ENCODE data around the gene MRPS26. TPM values are rescaled to one million over a fixed set of nuclear protein-coding genes. Genes with fewer than 3 reads are reported as not detected.
A peak's percentile ranks its signal among the peaks of the same experiment; 100 is the strongest.
"Not testable (repeated sequence)": the region's sequence is repeated elsewhere in the genome, so short reads cannot be mapped to it uniquely, and the experiment has no call there.

MRPS26 gene
- 100 to 1,000 TPM; 155 to 158 TPM for total RNA-seq

GRCh38 chr20:3045816-3046676 is at the start of gene MRPS26:
TSS of gene MRPS26 (plus strand) at chr20:3046052. CDS start at chr20:3046069, 17 bp downstream.
- H3K9me3 Mint-ChIP-seq = no peaks in the 10 kb centered on the region
- H3K4me3 Mint-ChIP-seq = peak within 1 kb of the TSS; percentile 97
- ChIA-PET CTCF (interaction anchor here (0.9 to 1.8 kb wide), 4 partner anchors 8 to 45 kb away, joined by 3 to 5 read pairs (median 4); no protein-coding TSS in a partner anchor), POLR2A (interaction anchor here (0.8 to 1.6 kb wide), 5 partner anchors 10 to 34 kb away, joined by 3 to 10 read pairs (median 4); no protein-coding TSS in a partner anchor)
- peaks cover 33% of the 10 kb centered on the region for H3K4me1 Mint-ChIP-seq (ENCODE audit: low read depth)
- peak; percentile 89 for DNase-seq
- H3K27ac Mint-ChIP-seq = peak within 1 kb of the TSS; percentile 89
- intact Hi-C loops (cut with micrococcal nuclease) = loop anchor here (1.0 to 5.0 kb wide), 2 partner anchors 32 to 111 kb away; partner anchors contain the start of genes FASTKD5 and UBOX5
- peaks cover 38% of the 10 kb centered on the region for H3K36me3 Mint-ChIP-seq
- H3K27me3 Mint-ChIP-seq = no peaks in the 10 kb centered on the region

- Mint-ChIP-seq H3K9me3 (no peaks in the 10 kb centered on the region), H3K27me3 (no peaks in the 10 kb centered on the region), H3K27ac (no peak overlapping the region), H3K4me3 (no peak overlapping the region), H3K4me1 (ENCODE audit: low read depth) (peaks cover 7% of the 10 kb centered on the region), H3K36me3 (peaks cover 19% of the 10 kb centered on the region)
- CTCF ChIA-PET = interaction anchor here (0.8 kb wide), 1 partner anchor 311 kb away, joined by 3 read pairs; no protein-coding TSS in a partner anchor
- no peak for DNase-seq
- POLR2A ChIA-PET = no interaction called here
- intact Hi-C loops (cut with micrococcal nuclease) = no loop called here
Observed at GRCh38 chr20:2998728-2999127, 47.1 kb upstream of the MRPS26 start.

GRCh38 chr20:3000852-3001523 is 44.9 kb upstream of the MRPS26 start:
- Mint-ChIP-seq H3K4me1 (ENCODE audit: low read depth) (peaks cover 9% of the 10 kb centered on the region), H3K9me3 (no peaks in the 10 kb centered on the region), H3K36me3 (peaks cover 20% of the 10 kb centered on the region), H3K27ac (peak overlapping the region; percentile 51), H3K4me3 (no peak overlapping the region), H3K27me3 (no peaks in the 10 kb centered on the region)
- POLR2A ChIA-PET = interaction anchor here (0.6 to 1.4 kb wide), 2 partner anchors 14 to 170 kb away, joined by 3 to 6 read pairs; no protein-coding TSS in a partner anchor
- intact Hi-C loops (cut with micrococcal nuclease) = loop anchor here (1.0 to 2.0 kb wide), 4 partner anchors 14 to 313 kb away; partner anchors contain the start of gene PTPRA
- no peak for DNase-seq
- CTCF ChIA-PET = interaction anchor here (0.6 to 2.8 kb wide), 50 partner anchors 10 to 754 kb away, joined by 3 to 18 read pairs (median 4); partner anchors contain the start of genes IDH3B, PTPRA and TMEM239

- no peaks in the 10 kb centered on the region for H3K9me3 Mint-ChIP-seq
- no peaks in the 10 kb centered on the region for H3K27me3 Mint-ChIP-seq
- intact Hi-C loops (cut with micrococcal nuclease) = no loop called here
- no peak overlapping the region for H3K27ac Mint-ChIP-seq
- ChIA-PET CTCF (no interaction called here), POLR2A (no interaction called here)
- H3K4me3 Mint-ChIP-seq = no peak overlapping the region
- H3K36me3 Mint-ChIP-seq = peaks cover 30% of the 10 kb centered on the region
- H3K4me1 Mint-ChIP-seq (ENCODE audit: low read depth) = peaks cover 9% of the 10 kb centered on the region
- no peak for DNase-seq
Observed at GRCh38 chr20:3003416-3003815, 42.4 kb upstream of the MRPS26 start.

GRCh38 chr20:3010985-3011723 is 34.7 kb upstream of the MRPS26 start:
- intact Hi-C loops (cut with micrococcal nuclease) = loop anchor here (1.0 kb wide), 3 partner anchors 25 to 138 kb away; partner anchors contain the start of gene PTPRA
- Mint-ChIP-seq H3K4me1 (ENCODE audit: low read depth) (peaks cover 65% of the 10 kb centered on the region), H3K4me3 (no peak overlapping the region), H3K36me3 (peaks cover 46% of the 10 kb centered on the region), H3K27ac (peak overlapping the region; percentile 97), H3K9me3 (no peaks in the 10 kb centered on the region), H3K27me3 (no peaks in the 10 kb centered on the region)
- POLR2A ChIA-PET = interaction anchor here (0.9 to 6.1 kb wide), 8 partner anchors 20 to 146 kb away, joined by 3 to 127 read pairs (median 4); partner anchors contain the start of gene PTPRA
- CTCF ChIA-PET = interaction anchor here (0.6 to 2.0 kb wide), 5 partner anchors 10 to 298 kb away, joined by 3 to 18 read pairs (median 3); partner anchors contain the start of gene PTPRA
- peak; percentile 49 for DNase-seq

- no peaks in the 10 kb centered on the region for H3K27me3 Mint-ChIP-seq
- peaks cover 50% of the 10 kb centered on the region for H3K36me3 Mint-ChIP-seq
- DNase-seq = peak; percentile 66
- H3K4me3 Mint-ChIP-seq = peak overlapping the region; percentile 2
- peaks cover 71% of the 10 kb centered on the region for H3K4me1 Mint-ChIP-seq (ENCODE audit: low read depth)
- intact Hi-C loops (cut with micrococcal nuclease) = loop anchor here (1.0 kb wide), 3 partner anchors 25 to 138 kb away; partner anchors contain the start of gene PTPRA
- peak overlapping the region; percentile 97 for H3K27ac Mint-ChIP-seq
- H3K9me3 Mint-ChIP-seq = no peaks in the 10 kb centered on the region
- POLR2A ChIA-PET = interaction anchor here (0.9 to 6.1 kb wide), 9 partner anchors 19 to 149 kb away, joined by 3 to 127 read pairs (median 3); partner anchors contain the start of gene PTPRA
- CTCF ChIA-PET = interaction anchor here (0.8 to 2.0 kb wide), 4 partner anchors 10 to 298 kb away, joined by 3 to 18 read pairs (median 3); no protein-coding TSS in a partner anchor
Observed at GRCh38 chr20:3011752-3012151, 34.1 kb upstream of the MRPS26 start.

GRCh38 chr20:3013771-3014170 is 32.1 kb upstream of the MRPS26 start:
- H3K4me1 Mint-ChIP-seq (ENCODE audit: low read depth) = peaks cover 85% of the 10 kb centered on the region
- intact Hi-C loops (cut with micrococcal nuclease) = loop anchor here (1.0 kb wide), 3 partner anchors 29 to 371 kb away; no protein-coding TSS in a partner anchor
- ChIA-PET POLR2A (interaction anchor here (6.1 kb wide), 1 partner anchor 27 kb away, joined by 127 read pairs; no protein-coding TSS in a partner anchor), CTCF (interaction anchor here (3.5 kb wide), 1 partner anchor 13 kb away, joined by 15 read pairs; no protein-coding TSS in a partner anchor)
- H3K36me3 Mint-ChIP-seq = peaks cover 50% of the 10 kb centered on the region
- H3K9me3 Mint-ChIP-seq = no peaks in the 10 kb centered on the region
- peak; percentile 30 for DNase-seq
- no peak overlapping the region for H3K4me3 Mint-ChIP-seq
- H3K27ac Mint-ChIP-seq = peak overlapping the region; percentile 97
- no peaks in the 10 kb centered on the region for H3K27me3 Mint-ChIP-seq

GRCh38 chr20:3014179-3014578 is 31.7 kb upstream of the MRPS26 start:
- Mint-ChIP-seq H3K27me3 (no peaks in the 10 kb centered on the region), H3K4me1 (ENCODE audit: low read depth) (peaks cover 81% of the 10 kb centered on the region), H3K27ac (peak overlapping the region; percentile 97), H3K4me3 (no peak overlapping the region), H3K36me3 (peaks cover 46% of the 10 kb centered on the region), H3K9me3 (no peaks in the 10 kb centered on the region)
- ChIA-PET CTCF (interaction anchor here (0.5 to 3.5 kb wide), 6 partner anchors 13 to 169 kb away, joined by 3 to 15 read pairs (median 4); partner anchors contain the start of gene MRPS26), POLR2A (interaction anchor here (2.3 to 6.1 kb wide), 3 partner anchors 17 to 141 kb away, joined by 9 to 127 read pairs (median 26); partner anchors contain the start of gene PTPRA)
- intact Hi-C loops (cut with micrococcal nuclease) = loop anchor here (1.0 kb wide), 3 partner anchors 30 to 370 kb away; no protein-coding TSS in a partner anchor
- DNase-seq = peak; percentile 68

GRCh38 chr20:3014662-3015061 is 31.2 kb upstream of the MRPS26 start:
- CTCF ChIA-PET = interaction anchor here (0.5 to 3.5 kb wide), 7 partner anchors 14 to 170 kb away, joined by 3 to 15 read pairs (median 4); partner anchors contain the start of gene MRPS26
- Mint-ChIP-seq H3K36me3 (peaks cover 41% of the 10 kb centered on the region), H3K27ac (peak overlapping the region; percentile 97), H3K4me3 (peak overlapping the region; percentile 29), H3K9me3 (no peaks in the 10 kb centered on the region), H3K4me1 (ENCODE audit: low read depth) (peaks cover 76% of the 10 kb centered on the region), H3K27me3 (no peaks in the 10 kb centered on the region)
- DNase-seq = peak; percentile 75
- POLR2A ChIA-PET = interaction anchor here (0.7 to 6.1 kb wide), 5 partner anchors 17 to 195 kb away, joined by 5 to 127 read pairs (median 10); partner anchors contain the start of genes ITPA, MRPS26 and PTPRA
- intact Hi-C loops (cut with micrococcal nuclease) = loop anchor here (1.0 kb wide), 4 partner anchors 17 to 370 kb away; no protein-coding TSS in a partner anchor

GRCh38 chr20:3015302-3015701 is 30.6 kb upstream of the MRPS26 start:
- peak; percentile 46 for DNase-seq
- Mint-ChIP-seq H3K36me3 (peaks cover 36% of the 10 kb centered on the region), H3K27ac (peak overlapping the region; percentile 97), H3K4me1 (ENCODE audit: low read depth) (peaks cover 73% of the 10 kb centered on the region)
- H3K4me3 Mint-ChIP-seq, H3K9me3 Mint-ChIP-seq, H3K27me3 Mint-ChIP-seq: not testable (repeated sequence)
- ChIA-PET CTCF (interaction anchor here (1.0 to 3.5 kb wide), 4 partner anchors 14 to 102 kb away, joined by 3 to 15 read pairs (median 5); partner anchors contain the start of gene MRPS26), POLR2A (interaction anchor here (0.7 to 6.1 kb wide), 8 partner anchors 13 to 194 kb away, joined by 3 to 127 read pairs (median 7); partner anchors contain the start of genes ITPA, MRPS26 and PTPRA)
- intact Hi-C loops (cut with micrococcal nuclease) = loop anchor here (1.0 kb wide), 1 partner anchor 16 kb away; no protein-coding TSS in a partner anchor
